Activated CD8-positive, alpha-beta memory T cell treated with anti-CD3 and anti-CD28 coated beads for 1 hour (primary cell): ENCODE data around the gene MAJIN.
"Not testable (repeated sequence)": the region's sequence is repeated elsewhere in the genome, so short reads cannot be mapped to it uniquely, and the experiment has no call there.

ENCODE experiments used
- DNase-seq, 2 donors: peaks; one replicate each; pipeline ENCODE4 v3.0.0-alpha.2; 2020; ENCODE audit warnings: low read depth in 1 of 2; ENCODE audit errors: extremely low read depth in 1 of 2

Gene MAJIN

DNA sequence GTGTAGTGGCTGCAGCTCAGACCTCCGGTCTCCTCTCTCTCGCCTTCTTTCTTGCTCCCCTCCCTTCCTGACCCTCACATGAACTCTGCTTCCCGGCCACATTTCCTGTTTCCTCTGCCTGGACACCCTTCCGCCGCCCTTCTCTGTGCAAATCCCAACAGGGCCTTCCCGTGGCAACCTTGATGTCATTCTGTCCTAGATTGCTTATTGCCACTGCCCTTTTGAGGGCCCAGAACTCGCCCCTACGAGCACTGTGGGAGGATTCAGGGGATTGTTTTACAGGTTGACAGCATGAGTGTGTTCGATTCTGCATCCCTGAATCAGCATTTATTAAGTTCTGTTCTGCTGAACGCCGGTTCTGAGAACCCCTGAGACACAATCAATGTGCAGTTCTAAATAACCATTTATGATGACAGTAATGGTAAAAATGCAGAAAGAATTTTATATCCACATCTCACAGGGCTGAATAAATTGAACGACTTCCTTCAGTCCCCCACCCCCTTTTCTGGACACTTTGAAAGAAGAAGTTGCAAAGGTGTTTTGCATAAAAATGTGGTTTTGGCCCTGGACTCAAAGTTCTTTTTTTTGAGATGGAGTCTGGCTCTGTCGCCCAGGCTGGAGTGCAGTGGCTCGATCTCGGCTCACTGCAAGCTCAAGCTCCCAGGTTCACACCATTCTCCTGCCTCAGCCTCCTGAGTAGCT, 18.5 kb upstream of the MAJIN start:
- no peak for DNase-seq

DNA sequence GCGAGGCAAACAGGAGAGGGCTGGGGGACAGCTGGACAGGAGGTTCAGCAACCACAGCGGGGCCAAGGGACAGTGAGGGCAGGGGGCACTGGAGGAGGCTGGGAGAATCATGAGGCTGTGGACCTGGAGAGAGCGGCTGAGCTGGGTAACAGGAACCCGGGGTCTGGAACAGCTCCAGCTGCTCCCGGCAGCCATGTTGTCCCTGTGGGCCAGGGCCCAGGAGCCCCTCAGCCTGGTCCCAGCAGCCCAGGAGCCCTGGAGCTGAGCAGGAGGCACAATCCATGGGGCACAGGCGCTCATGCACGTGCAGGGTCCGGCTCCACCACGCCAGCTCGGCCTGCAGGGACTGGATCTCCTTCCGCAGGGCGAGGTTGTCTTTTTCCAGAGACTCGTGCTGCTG, 17.5 kb upstream of the MAJIN start:
- no peak for DNase-seq

DNA sequence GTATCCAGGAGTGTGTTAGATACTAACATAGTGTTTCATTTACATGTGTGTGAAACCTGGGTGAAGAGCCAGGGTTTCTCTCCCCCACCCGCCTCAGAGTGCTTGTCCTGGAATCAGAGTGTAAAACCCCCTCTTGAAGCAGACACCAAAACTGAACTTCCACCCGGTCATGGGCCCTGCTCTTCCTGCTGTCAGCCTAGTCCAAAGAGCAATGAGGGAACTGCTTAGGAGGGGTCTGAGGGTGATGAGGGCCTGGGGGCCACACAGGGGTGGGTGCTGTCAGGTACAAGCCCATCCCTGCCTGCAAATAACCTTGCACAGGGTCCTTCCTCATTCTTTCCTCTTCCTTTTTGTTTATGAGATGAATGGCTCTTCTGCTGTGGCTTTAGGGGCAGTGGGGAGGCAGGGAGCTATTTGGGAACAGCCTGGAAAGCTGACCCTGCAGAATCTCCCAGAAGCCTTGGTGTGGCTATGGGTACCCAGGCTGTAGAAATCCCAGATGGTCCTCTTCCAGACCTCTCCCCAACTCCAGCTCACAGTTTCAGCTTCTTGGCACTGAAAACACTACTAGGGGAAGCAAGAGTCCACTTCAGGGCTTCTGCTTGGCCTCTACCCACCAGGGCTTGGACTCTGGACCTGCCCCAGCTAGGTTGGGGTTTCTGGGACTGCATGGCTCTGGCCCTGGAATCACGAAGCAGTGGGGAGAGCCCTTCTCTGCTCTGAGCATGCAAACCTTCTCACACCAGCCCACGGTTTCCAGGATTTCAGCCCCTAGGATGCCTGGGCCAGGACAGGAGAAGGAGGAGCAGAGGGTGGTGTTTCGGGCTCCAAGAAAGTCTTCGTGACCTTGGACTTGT, 16.3 kb upstream of the MAJIN start:
- DNase-seq: no peak

DNA sequence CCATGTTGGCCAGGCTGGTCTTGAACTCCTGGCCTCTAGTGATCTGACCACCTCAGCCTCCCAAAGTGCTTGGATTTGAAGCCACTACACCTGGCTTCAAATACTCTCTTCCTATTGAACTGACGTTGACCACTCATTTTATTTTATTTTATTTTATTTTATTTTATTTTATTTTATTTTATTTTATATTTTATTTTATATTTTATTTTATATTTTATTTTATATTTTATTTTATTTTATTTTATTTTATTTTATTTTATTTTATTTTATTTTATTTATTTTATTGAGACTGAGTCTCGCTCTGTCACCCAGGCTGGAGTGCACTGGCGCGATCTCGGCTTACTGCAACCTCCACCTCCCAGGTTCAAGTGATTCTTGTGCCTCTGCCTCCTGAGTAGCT, 11.4 kb upstream of the MAJIN start:
- DNase-seq: not testable (repeated sequence)

DNA sequence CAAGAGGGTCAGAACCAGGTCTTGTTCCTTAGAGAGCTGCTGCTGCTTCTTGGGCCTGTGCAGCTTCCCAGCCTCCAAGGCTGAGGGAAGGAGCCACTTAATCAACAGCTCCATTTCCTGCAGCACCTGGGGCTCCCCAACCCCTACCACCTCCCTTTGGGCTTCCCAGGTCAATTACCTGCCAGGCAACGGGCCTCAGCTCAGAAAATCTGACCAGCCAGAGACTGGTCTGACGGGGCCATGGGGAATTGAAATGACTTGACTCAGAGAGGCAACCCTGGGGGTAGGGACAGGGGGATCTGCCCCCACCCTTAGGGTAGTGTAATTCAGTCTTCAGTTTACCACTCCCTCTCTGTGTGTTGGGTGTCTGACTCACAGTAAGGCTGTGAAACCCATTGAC, 4.7 kb upstream of the MAJIN start:
- DNase-seq: no peak

DNA sequence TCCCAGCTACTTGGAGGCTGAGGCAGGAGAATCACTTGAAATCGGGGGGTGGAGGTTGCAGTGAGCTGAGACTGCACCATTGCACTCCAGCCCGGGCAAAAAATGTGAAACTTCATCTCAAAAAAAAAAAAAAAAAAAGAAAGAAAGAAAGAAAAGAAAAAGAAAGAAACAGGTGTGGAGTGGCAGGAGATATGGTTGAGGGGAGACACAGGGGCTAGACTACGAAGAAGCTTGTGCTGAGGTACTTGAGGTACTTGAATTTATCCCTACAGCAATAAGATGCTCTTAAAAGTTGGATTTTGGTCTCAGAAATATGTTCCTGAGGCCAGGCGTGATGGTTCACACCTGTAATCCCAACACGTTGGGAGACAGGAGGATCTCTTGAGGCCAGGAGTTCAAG, 2.2 kb upstream of the MAJIN start:
- no peak for DNase-seq

DNA sequence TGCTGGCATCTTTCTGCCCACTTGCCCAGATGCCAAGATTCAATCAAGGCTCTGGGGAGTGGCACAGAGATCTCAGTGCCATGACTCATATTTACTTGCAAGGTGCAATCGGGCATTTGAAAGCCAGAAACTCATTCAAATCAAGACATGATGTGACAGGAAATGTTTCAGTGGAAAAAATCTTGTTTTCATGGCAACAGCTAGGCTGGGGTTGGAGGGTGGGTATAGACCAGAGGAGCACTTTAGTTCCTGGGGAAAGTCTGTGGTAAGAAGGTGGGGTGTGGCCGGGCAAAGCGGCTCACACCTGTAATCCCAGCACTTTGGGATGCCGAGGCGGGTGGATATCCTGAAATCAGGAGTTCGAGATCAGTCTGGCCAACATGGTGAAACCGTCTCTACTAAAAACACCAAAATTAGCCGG, 1.2 kb downstream of the MAJIN start:
- no peak for DNase-seq

DNA sequence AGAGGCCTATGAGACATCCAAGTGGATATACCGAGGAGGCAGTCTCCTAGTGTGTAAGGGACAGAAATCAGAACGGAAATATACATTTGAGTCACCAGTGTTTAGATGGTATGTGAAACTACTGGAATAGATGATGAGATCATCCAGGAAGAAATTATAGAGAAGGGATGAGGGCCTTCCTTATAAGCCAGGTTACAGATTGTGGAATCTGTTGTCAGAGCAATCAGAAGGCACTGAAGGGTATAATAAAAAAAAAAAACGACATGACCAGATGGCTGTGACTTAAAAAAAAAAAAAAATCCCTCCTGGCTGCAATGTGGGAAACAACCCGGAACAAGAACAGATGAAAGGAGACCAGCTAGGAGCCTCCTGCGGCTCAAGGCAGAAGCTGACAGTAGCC, 2.7 kb downstream of the MAJIN start:
- no peak for DNase-seq

DNA sequence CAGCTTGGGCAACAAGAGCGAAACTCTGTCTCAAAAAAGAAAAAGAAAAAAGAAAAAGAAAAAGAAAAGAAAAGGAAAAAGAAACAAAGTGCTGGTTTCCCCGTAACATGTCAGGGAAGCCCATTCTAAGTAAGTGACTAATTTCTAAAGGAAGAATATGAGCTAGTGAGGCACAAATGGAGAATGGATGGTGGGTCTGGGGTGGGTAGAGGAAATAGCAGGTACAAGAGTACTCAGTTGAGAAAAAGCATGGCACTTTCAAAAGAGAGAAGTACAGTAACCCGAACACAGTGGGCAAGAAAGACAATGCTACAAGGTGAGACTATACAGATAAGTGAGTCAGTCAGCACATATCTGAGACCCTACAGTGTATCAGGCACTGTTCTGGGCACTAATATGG, 4.5 kb downstream of the MAJIN start:
- DNase-seq: no peak

DNA sequence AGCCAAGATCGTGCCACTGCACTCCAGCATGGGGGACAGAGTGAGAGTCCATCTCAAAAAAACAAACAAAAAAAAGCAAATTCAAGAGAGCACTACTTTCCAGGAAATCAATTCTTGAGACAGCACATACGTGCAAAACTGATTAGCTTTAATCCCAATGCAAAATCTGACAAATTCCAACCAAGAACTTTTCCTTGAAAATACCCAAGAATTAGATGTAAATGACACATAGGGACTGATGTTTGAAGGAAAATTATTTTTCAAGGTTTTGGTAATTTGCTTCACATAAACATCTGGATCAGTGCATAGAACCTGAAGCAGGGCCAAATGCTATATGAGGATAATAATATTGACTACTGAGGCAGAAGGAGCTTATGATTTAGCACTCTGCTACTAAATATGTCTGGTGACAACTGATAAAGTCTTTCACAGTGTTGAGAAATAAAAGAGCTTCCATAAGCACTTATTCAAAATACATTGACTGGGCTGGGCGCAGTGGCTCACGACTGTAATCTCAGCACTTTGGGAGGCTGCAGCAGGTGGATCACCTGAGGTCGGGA, 8.8 kb downstream of the MAJIN start:
- DNase-seq: no peak

DNA sequence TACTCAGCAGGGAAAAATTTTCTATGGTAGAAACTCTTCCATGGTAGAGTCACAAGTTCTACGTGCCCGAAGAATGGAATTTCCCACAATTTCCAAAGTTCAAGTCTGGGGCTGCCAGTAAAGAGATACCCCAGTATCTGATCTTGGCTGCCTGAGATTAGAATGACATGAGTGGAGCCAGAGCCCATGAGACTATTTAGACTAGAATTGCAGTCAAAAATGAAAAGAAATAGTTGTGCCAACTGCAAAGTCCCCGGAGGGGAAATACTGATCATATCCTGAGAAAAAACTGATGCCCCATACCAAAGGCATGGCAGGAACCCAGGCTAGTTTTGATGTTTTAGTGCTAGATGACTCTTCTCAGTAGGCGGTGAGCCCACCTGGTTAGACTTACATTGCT, 11.2 kb downstream of the MAJIN start:
- DNase-seq: no peak

DNA sequence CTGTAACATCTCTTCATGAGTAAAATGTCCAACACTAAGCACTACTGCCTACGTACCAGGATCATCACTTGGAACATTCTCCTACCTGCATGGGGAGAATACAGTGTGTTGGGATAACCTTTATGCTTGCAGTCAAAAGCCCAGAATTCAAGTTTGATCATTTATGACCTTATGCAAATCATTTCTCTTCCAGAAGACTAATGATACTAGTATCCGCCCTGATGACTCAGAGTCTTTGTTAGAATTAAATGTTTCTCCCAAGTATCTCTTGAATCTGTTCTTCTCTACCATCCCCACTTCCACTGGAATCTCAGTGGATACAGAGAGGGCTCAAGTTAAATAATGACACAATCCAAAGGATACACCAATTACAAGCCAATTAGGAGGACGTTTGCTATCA, 12.4 kb downstream of the MAJIN start:
- DNase-seq: no peak

DNA sequence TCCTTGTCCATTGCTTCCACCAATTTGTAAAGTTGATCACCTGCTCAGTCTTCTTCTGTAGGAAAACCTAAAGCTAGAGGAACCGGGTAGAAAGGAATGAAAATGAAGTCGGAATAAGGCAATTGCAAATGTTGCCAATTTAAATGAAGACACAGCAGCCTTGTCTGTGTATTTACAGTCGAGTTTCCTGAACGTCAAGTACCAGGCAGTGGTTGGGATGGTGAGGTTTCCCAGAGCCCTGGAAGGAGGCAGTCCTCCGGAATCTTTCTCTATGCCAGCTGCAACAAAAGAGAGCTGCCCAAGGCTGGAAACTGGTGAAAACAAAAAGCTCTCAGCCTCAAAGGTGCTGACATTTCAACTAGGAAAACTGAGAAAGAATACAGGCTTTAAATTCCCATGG, 17.7 kb downstream of the MAJIN start:
- no peak for DNase-seq

DNA sequence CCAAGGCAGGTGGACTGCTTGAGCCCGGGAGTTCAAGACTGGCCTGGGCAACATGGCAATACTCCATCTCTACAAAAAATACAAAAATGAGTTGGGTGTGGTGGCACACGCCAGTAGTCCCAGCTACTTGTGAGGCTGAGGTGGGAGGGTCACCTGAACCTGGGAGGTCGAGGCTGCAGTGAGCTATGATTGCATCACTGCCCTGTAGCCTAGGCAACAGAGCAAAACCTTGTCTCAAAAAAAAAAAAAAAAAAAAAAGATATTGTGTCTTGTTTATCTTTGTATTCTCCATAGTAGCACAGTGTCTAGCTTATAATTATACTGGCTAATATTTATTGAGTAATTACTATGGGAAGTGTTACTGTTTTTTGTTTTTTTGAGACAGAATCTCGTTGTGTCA, 20.4 kb downstream of the MAJIN start:
- DNase-seq: no peak

DNA sequence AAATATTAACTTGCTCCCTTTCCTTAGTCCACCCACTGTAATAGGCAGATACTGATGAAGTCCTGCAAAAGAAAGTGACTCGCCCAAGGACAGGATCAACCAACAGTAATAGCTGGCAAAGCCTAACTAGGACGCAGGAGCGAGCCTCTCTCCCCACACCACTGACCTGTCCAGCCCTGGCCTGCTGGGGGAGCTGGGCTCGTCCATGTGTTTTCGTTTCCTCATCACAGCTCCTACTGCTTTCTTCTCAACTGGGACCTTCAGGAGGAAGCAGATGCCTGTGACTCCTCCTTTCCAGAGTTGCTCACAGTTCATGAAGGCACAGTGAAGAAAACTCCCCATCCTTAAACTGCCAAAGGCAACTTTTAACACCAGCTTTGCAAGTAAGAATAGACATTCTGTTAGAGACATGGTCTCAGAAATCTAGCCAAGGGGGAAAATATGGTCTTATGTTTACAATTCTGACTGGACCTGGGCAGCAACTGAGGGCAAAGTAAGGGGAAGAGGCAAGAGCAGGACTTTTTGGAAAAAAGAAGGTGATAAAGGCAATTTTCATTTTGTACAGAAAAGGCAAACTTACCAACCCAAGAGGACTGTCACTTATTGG, 24.6 kb downstream of the MAJIN start:
- DNase-seq: no peak

DNA sequence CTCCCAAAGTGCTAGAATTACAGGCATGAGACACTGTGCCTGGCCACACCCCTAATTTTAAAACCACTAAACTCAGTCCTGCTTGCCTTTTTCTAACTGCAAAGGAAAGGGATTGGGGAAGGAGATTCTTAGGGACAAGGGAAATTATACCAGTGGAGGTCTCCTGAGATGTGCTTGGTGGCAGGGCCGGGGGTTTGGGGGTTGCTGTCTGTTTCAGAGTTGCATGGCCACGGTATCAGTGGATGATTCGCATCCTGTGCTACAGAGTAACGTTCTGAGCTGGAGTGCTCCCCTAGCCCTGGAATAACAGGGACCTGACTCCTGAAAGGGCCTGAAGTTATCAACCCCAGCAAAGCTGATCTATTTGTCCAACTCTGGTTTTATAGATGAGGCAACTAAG, 35.4 kb downstream of the MAJIN start:
- DNase-seq: no peak

DNA sequence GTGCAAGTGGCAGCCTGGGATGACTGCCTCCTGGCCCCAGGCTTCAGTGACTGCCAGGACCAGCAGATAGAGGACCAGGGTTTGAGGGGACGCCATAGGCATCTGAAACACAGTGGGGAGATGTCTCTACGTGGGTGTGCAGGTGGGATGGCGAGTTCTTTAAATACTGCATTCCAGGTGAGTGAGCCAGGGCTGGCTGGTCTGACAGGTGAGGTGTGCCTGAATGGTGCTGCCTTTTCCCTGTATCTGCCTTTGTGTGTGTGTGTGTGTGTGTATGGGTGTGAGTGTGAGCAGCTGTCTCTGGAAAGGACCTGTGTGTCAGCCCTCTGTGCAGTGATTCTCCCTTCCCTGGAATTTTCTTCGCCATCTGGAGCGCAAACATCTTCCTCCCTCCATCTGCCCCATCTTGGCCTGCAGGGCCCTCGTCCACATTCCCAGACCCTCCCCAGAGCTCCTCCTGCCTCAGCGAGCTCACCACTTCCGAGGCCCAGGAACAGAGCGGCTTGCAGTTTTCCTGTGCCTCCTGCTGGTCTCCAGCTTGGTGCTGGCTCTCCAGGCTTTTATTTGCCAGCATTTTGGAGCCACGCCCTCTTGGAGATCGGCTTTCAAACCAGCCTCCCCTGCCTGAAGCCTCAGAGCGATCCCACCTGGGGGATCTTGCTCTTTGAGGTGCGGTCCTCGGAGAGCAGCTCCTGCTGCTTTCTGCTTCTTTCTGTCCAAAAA, 36.4 kb downstream of the MAJIN start, which contains the start of gene GPHA2:
GPHA2 (minus strand) TSS at position 535 of the 723 bp plus-strand sequence; CDS start at position 102, 433 bp downstream.
- DNase-seq: no peak

DNA sequence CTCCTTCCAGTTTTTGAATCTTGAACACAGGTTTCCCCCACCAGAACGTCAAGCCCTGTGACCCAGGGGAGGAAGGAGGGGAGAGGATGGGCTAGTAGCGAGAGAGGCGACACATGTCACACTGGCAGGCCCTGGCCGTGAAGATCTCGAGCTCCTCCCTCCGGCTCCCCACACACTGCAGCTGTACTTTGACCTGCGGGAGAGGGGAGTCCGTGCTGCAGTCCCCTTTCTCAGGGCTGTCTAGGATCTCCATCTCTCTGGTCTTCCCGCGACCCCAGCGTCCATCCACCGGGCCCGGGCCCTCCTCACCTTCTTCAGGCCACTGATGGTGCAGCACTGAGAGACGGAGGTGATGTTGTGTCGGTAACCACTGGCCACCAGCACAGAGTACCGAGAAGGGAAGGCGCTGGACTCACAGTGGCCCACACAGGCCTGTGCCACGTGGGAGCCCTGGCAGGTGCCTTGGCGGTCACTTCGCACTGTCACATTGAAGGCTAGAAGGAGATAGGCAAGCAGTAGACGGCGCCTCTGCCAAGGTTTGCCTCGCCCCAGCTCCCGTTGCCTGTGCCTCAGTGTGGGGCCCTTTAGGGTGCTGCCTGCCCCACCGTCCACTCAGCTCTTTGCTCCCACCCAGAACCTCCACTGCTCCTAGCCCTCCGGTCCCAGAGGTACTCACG, 37.1 kb downstream of the MAJIN start:
- no peak for DNase-seq

DNA sequence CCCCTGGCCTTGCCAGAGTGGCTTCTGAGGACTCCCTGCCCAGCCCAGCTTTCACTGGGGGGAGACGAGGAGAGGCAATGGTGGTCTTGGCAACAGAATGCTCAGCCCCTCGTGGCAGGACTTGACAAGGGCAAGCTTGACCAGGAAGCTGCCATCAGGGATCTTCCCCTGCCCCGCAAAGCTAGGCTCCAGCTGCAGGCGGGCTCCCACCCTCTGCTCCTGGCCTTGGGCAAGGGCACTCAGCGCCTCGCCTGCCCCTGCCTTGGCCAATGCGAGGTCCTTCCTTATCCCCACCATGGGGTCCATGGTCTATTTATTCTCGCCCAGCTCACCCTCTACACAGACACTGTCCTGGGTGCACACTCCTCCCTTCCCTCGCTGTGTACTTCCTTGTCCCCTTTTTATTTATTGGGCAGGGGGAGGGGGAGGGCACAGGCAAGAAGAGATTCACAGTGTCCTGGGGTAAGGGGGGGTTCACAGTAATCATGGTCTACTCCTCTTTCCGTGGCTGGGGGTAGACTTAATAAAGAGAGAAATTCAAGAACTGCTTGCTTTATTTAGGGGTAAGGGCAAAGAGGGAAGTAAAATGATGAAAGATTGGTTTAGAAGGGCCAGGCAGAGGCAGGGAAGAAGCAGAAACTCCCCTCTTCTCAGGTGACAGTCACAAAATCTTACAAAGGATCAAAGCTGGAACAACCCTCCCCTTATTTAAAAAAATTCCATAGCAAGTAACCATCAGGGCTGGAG, 37.8 kb downstream of the MAJIN start:
- DNase-seq: no peak
